ENCODE data around the gene LPCAT2.

DNA sequence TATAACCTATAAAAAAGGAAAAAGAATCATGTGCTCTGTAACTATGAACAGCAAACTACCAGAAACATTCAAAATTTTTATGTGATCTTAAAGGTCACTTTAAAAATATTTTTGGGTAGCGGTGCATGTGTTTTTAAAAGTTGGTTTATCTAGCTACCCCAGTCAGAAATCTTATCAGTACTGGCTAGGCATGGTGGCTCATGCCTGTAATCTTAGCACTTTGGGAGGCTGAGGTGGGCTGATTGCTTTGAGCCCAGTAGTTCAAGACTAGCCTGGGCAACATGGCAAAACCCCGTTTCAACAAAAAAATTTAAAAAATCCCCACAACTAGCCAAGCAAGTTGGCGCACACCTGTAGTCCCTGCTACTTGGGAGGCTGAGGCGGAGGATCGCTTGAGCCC, 61.3 kb downstream of the LPCAT2 start:
- no peak for TF ChIP-seq CTCF (IDR thresholded peaks at IDR 0.05)
- TF ChIP-seq POLR2A (IDR thresholded peaks at IDR 0.05) = no peak

Data from esophagus squamous epithelium (tissue), 4 donors.